Right cardiac atrium (tissue), 5 donors: ENCODE data around the gene ZCWPW2. TPM values are rescaled to one million over a fixed set of nuclear protein-coding genes. Genes with fewer than 3 reads are reported as not detected.

Experiments used
- ATAC-seq, 2 donors: fragments of 200-7000 bp; cut with Tn5 transposase; one replicate each; pipeline versions ENCODE4 v1.8.0 to v1.9.1; 2020; ENCODE audit warnings: moderate library complexity in 2 of 2, mild to moderate bottlenecking in 1 of 2
- DNase-seq, 3 donors: peaks; one replicate each; pipeline ENCODE4 v3.0.0-alpha.2; 2020
- H3K27ac ChIP-seq: one replicate; pipeline ENCODE4 v1.5.1; 2013; ENCODE audit warnings: mild to moderate bottlenecking, low read length, control low read depth, moderate library complexity
- H3K27me3 ChIP-seq: one replicate; pipeline ENCODE4 v1.6.1; 2013; ENCODE audit not compliant: control insufficient read depth, insufficient read depth
- H3K4me1 ChIP-seq: one replicate; pipeline ENCODE4 v1.6.1; 2013; ENCODE audit warnings: low read length; ENCODE audit not compliant: control insufficient read depth, insufficient read depth
- H3K4me3 ChIP-seq: one replicate; pipeline ENCODE4 v1.5.1; 2013; ENCODE audit warnings: low read length, control low read depth
- H3K9me3 ChIP-seq: one replicate; pipeline ENCODE4 v1.6.1; 2013; ENCODE audit warnings: low read length; ENCODE audit not compliant: control insufficient read depth
- WGBS: extraction: QIAGEN DNeasy Blood & Tissue Kit; methylation state at CpG from one replicate; pipeline ENCODE4 v1.1.7; 2013; 5-methylcytosine and 5-hydroxymethylcytosine counted together
- intact Hi-C, 4 donors: fragments of 100-400 bp; cut with DNase I; formaldehyde crosslinking; loops; one replicate each; pipeline versions ENCODE4 v1.11.0 to v1.14.0; 2022 to 2023
- polyA plus RNA-seq: library from polyadenylated mRNA; stranded (reverse); fragments of 200-250 nt; gene quantifications from one replicate; pipeline ENCODE4 v1.2.3, GENCODE V29; 2013
- total RNA-seq, 4 donors: library from RNA; stranded (reverse); fragmentation: NEBNext Ultra II Directional; extraction: Animal tissue kit (Norgen Biotek cat#: 25700); gene quantifications; one replicate each; pipeline ENCODE4 v1.2.1, GENCODE V29; 2021
- donor health status: healthy with polysubstance abuse.
- donor health status: DM: no; HTN: yes; CAD: no.
- donor health status: DM: no; HTN: no; CAD: no.
- donor health status: DM: no; HTN: yes; CAD: no; lungs with severe emphysema.
- donor health status: DM: yes; HTN: yes; CAD: no.

ZCWPW2 gene
- total and polyA plus RNA-seq, 5 donors, result 2.4 to 4.0 (median 3.1) TPM

DNA sequence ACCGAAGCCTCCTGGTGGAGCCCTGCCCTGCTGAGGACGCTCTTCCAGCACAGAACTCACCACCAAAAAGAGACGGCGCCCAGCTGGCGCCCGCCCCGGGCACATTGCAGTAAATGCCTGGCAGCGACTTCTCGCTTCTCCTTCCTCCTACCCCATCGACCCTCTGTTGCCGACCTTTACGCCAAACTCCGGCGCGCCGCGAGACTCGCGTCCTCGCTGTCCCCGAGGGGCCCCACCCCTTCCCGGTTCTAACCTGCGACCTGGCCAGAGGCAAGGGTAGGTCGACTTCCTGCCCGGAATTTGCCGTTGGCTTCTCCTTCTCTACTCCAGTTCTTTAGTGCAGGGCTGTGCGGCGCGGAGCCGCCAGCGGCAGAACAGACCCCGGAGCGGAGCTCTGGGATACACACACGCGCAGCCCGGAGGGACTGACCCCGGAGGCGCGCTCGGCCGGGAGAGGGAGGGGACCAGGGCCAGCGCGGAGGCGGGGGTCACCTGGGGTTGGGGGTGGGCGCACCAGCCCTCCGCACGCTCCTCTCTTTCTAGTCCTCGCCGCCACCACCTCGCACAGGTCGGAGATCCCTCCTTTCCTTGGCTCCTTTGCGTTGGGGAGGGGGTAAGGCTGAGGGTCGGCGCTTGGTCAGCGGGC lies 226.7 kb downstream of the ZCWPW2 start:
- DNase-seq (peak; percentile 45 to 74 (median 74)), ATAC-seq (peak; percentile 67 to 75)
- peak overlapping the region; percentile 63 for H3K4me3 ChIP-seq
- no peaks in the 10 kb centered on the region for H3K9me3 ChIP-seq
- WGBS, result under 1% methylated on average over 55 of the region's 55 CpGs
- H3K27ac ChIP-seq, result no peak overlapping the region
- H3K4me1 ChIP-seq, result peaks cover 2% of the 10 kb centered on the region
- intact Hi-C loops, result no loop called here
- no peaks in the 10 kb centered on the region for H3K27me3 ChIP-seq

Other genes with a start within 250 kb of the ZCWPW2 start
- 10 to 100 TPM; 25.8 to 45.4 (median 32.2) TPM for gene CMC1, start 107.1 kb upstream of the ZCWPW2 start, total RNA-seq
- 136 TPM for gene CMC1, start 107.1 kb upstream of the ZCWPW2 start, polyA plus RNA-seq
- 10 to 100 TPM; 42.4 to 53.0 (median 44.5) TPM for gene AZI2, start 103 bp downstream of the ZCWPW2 start, total RNA-seq
- gene AZI2, start 103 bp downstream of the ZCWPW2 start, polyA plus RNA-seq, result 21.0 TPM